Stomach smooth muscle (tissue), 2 donors: Measurements from ENCODE around the gene PSAP.
"Not testable (repeated sequence)": the region's sequence is repeated elsewhere in the genome, so short reads cannot be mapped to it uniquely, and the experiment has no call there.

Source experiments
- H3K27ac ChIP-seq: one replicate; pipeline ENCODE4 v1.7.0; 2013; ENCODE audit warnings: mild to moderate bottlenecking, low read length, inconsistent platforms
- H3K27me3 ChIP-seq, 2 donors: one replicate each; pipeline ENCODE4 v1.7.0; 2013; ENCODE audit warnings: low read length in 2 of 2; ENCODE audit not compliant: insufficient read depth in 2 of 2, control insufficient read depth in 1 of 2
- H3K36me3 ChIP-seq, 2 donors: one replicate each; pipeline ENCODE4 v1.7.0; 2013; ENCODE audit warnings: low read length in 2 of 2; ENCODE audit not compliant: control insufficient read depth in 2 of 2, insufficient read depth in 2 of 2
- H3K4me1 ChIP-seq: one replicate; pipeline ENCODE4 v1.7.0; 2013; ENCODE audit warnings: low read length; ENCODE audit not compliant: control insufficient read depth, insufficient read depth
- H3K4me3 ChIP-seq, 2 donors: one replicate each; pipeline ENCODE4 v1.7.0; 2013; ENCODE audit warnings: low read length in 2 of 2
- H3K9ac ChIP-seq, 2 donors: one replicate each; pipeline ENCODE4 v1.7.0; 2013; ENCODE audit warnings: low read length in 2 of 2, mild to moderate bottlenecking in 1 of 2
- H3K9me3 ChIP-seq, 2 donors: one replicate each; pipeline ENCODE4 v1.7.0; 2013; ENCODE audit warnings: low read length in 2 of 2; ENCODE audit not compliant: control insufficient read depth in 2 of 2
- donor health status: healthy.
- donor health status: Pancreatic carcinoma.

The PSAP gene

GRCh38 chr10:71868192-71868697, 17.2 kb upstream of the PSAP start:
- Histone ChIP-seq H3K4me3 (no peak overlapping the region), H3K9me3 (no peaks in the 10 kb centered on the region), H3K4me1 (peaks cover 4% of the 10 kb centered on the region), H3K27me3 (no peaks in the 10 kb centered on the region), H3K9ac (no peak overlapping the region), H3K27ac (no peak overlapping the region), H3K36me3 (no peaks in the 10 kb centered on the region)

DNA sequence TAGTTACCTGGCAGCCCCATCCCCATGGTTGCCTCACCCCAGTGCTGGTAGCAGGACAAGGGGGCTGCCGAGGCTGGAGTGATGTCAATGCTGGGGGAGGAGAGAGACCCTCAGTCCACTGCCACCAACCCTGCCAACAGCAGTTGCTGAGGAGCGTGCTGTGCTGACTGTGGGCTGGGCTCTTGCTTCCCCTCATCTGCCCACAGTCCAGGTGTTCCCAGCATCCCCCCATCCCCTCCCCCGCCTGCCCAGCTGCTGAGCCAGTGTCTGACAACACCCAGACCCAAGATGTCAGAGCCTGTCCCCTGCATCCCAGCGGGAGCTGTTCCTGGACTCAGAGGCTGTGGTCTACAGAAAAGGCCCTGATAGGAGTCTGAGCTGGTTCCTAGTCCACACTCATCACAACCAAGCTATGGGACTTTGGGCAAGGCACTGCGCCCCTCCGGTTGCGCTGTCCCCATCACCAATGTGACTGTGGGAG, 14.6 kb upstream of the PSAP start:
- no peaks in the 10 kb centered on the region for H3K36me3 ChIP-seq
- no peak overlapping the region for H3K9ac ChIP-seq
- H3K27me3 ChIP-seq, result no peaks in the 10 kb centered on the region
- H3K9me3 ChIP-seq, result no peaks in the 10 kb centered on the region
- H3K27ac ChIP-seq, result no peak overlapping the region
- peaks cover 8% of the 10 kb centered on the region for H3K4me1 ChIP-seq
- no peak overlapping the region for H3K4me3 ChIP-seq

GRCh38 chr10:71864911-71865361, 13.9 kb upstream of the PSAP start:
- no peak overlapping the region for H3K27ac ChIP-seq
- H3K27me3 ChIP-seq, result no peaks in the 10 kb centered on the region
- peaks cover 14% of the 10 kb centered on the region for H3K4me1 ChIP-seq
- no peak overlapping the region for H3K4me3 ChIP-seq
- H3K36me3 ChIP-seq, result no peaks in the 10 kb centered on the region
- H3K9ac ChIP-seq, result no peak overlapping the region
- H3K9me3 ChIP-seq, result no peaks in the 10 kb centered on the region

GRCh38 chr10:71863203-71863602, 12.2 kb upstream of the PSAP start:
- H3K4me1 ChIP-seq, result peaks cover 14% of the 10 kb centered on the region
- H3K4me3 ChIP-seq, result no peak overlapping the region
- no peak overlapping the region for H3K9ac ChIP-seq
- no peaks in the 10 kb centered on the region for H3K9me3 ChIP-seq
- no peak overlapping the region for H3K27ac ChIP-seq
- H3K36me3 ChIP-seq, result no peaks in the 10 kb centered on the region
- no peaks in the 10 kb centered on the region for H3K27me3 ChIP-seq

GRCh38 chr10:71860243-71861029, 9.4 kb upstream of the PSAP start:
- peaks cover 14% of the 10 kb centered on the region for H3K4me1 ChIP-seq
- H3K9me3 ChIP-seq, result no peaks in the 10 kb centered on the region
- no peaks in the 10 kb centered on the region for H3K27me3 ChIP-seq
- peak overlapping the region; percentile 66 to 76 for H3K9ac ChIP-seq
- peak overlapping the region; percentile 20 to 52 for H3K4me3 ChIP-seq
- no peaks in the 10 kb centered on the region for H3K36me3 ChIP-seq
- peak overlapping the region; percentile 97 for H3K27ac ChIP-seq

- Histone ChIP-seq H3K27ac (no peak overlapping the region), H3K36me3 (no peaks in the 10 kb centered on the region), H3K9me3 (no peaks in the 10 kb centered on the region), H3K4me1 (peaks cover 14% of the 10 kb centered on the region), H3K27me3 (no peaks in the 10 kb centered on the region), H3K9ac (no peak overlapping the region), H3K4me3 (no peak overlapping the region)
These were observed 7.2 kb upstream of the PSAP start for GRCh38 chr10:71857934-71858890.

DNA sequence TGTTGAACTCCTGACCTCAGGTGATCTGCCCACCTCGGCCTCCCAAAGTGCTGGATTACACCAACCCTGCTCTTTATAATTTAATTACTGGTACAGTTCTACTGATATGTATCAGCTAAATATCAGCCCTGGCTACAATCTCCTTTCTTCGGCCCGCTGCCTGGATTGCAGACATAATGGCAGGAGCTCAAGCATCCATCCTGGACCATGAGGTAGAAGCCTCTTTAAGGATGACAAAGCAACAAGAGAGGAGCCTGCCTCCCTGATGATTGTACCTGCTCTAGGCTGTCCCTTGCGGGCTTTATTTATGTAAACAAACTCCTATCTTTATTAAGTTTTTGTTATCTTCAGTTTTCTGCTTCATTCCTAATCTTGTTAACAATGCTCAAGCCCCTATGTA, 5.6 kb upstream of the PSAP start:
- H3K27ac ChIP-seq, result no peak overlapping the region
- peaks cover 12% of the 10 kb centered on the region for H3K4me1 ChIP-seq
- no peaks in the 10 kb centered on the region for H3K36me3 ChIP-seq
- no peaks in the 10 kb centered on the region for H3K9me3 ChIP-seq
- no peaks in the 10 kb centered on the region for H3K27me3 ChIP-seq
- no peak overlapping the region for H3K4me3 ChIP-seq
- H3K9ac ChIP-seq, result no peak overlapping the region

- Histone ChIP-seq H3K4me1 (peaks cover 10% of the 10 kb centered on the region), H3K36me3 (no peaks in the 10 kb centered on the region), H3K9ac (no peak overlapping the region), H3K27ac (no peak overlapping the region), H3K9me3 (no peaks in the 10 kb centered on the region), H3K27me3 (no peaks in the 10 kb centered on the region), H3K4me3 (no peak overlapping the region)
These were observed 3.0 kb upstream of the PSAP start for GRCh38 chr10:71854031-71854430.

DNA sequence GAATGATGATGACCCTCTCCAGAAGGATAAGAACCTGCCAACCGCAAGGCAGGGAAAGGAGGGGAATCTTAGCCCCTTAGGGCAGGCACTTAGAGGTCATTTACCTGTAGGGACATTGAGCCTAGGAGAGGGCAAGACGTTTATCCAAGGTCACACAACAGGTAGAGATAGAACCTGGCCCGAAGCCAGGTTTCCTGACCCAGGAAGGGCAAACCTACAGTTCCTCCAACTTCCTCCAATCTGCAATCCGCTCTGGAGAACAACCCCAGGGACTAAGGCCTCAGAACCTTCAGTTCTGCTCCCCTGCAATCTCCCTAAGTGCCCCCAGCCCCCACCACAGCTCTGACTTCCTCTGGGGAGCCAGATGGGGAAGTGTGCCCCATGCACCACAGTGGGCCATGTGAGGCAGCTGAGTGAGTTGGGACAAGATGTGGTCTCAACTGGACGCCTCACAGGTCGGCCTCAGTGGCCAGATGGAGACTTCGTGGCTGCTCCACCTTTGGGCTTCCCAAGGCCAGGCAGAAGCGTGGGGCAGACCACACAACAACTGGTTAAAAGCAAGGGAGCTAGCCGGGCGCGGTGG, 1.4 kb upstream of the PSAP start:
- Histone ChIP-seq H3K27me3 (no peaks in the 10 kb centered on the region), H3K27ac (no peak overlapping the region), H3K4me3 (no peak overlapping the region), H3K9ac (no peak overlapping the region), H3K36me3 (no peaks in the 10 kb centered on the region), H3K9me3 (no peaks in the 10 kb centered on the region), H3K4me1 (peaks cover 24% of the 10 kb centered on the region)

GRCh38 chr10:71851465-71852095, 529 bp upstream of the PSAP start:
- not testable (repeated sequence) for H3K27me3 ChIP-seq, H3K36me3 ChIP-seq, H3K9me3 ChIP-seq
- Histone ChIP-seq H3K9ac (peak overlapping the region; percentile 60 to 95), H3K4me3 (peak overlapping the region; percentile 98 to 99), H3K4me1 (peaks cover 24% of the 10 kb centered on the region), H3K27ac (peak overlapping the region; percentile 93)
